Measurements from ENCODE around the gene TAC3.

GRCh38 chr12:57047981-57048380 lies 31.7 kb upstream of the TAC3 start:
- TF ChIP-seq CTCF (IDR thresholded peaks at IDR 0.05; ENCODE audit: low read depth, low read length, poor library complexity, severe bottlenecking) (no peak), EZH2phosphoT487 (IDR thresholded peaks at IDR 0.05; ENCODE audit: borderline replicate concordance, low read length) (no peak)

Data from DOHH2 (cell line).